ENCODE measurements around the gene STAT1.

Gene STAT1

GRCh38 chr2:190978389-190979053 lies 35.5 kb downstream of the STAT1 start:
- Histone ChIP-seq H3K4me3 (ENCODE audit: low read depth, low read length) (no peak overlapping the region), H3K27me3 (ENCODE audit: insufficient read depth, low read depth, severe bottlenecking) (no peaks in the 10 kb centered on the region), H3K9me3 (ENCODE audit: severe bottlenecking) (no peaks in the 10 kb centered on the region), H3K27ac (no peak overlapping the region), H3K36me3 (peaks cover 78% of the 10 kb centered on the region)
- DNase-seq: no peak
- no peak for TF ChIP-seq CTCF (IDR thresholded peaks at IDR 0.05; ENCODE audit: low read depth, low read length)

GRCh38 chr2:190977505-190977904 lies 36.5 kb downstream of the STAT1 start:
- H3K27ac ChIP-seq: no peak overlapping the region
- no peak for DNase-seq
- no peaks in the 10 kb centered on the region for H3K27me3 ChIP-seq (ENCODE audit: insufficient read depth, low read depth, severe bottlenecking)
- no peak for TF ChIP-seq CTCF (IDR thresholded peaks at IDR 0.05; ENCODE audit: low read depth, low read length)
- H3K9me3 ChIP-seq (ENCODE audit: severe bottlenecking): no peaks in the 10 kb centered on the region
- no peak overlapping the region for H3K4me3 ChIP-seq (ENCODE audit: low read depth, low read length)
- H3K36me3 ChIP-seq: peaks cover 78% of the 10 kb centered on the region

- H3K27me3 ChIP-seq (ENCODE audit: insufficient read depth, low read depth, severe bottlenecking): no peaks in the 10 kb centered on the region
- no peaks in the 10 kb centered on the region for H3K9me3 ChIP-seq (ENCODE audit: severe bottlenecking)
- H3K36me3 ChIP-seq: peaks cover 69% of the 10 kb centered on the region
- H3K4me3 ChIP-seq (ENCODE audit: low read depth, low read length): no peak overlapping the region
- no peak for TF ChIP-seq CTCF (IDR thresholded peaks at IDR 0.05; ENCODE audit: low read depth, low read length)
- H3K27ac ChIP-seq: no peak overlapping the region
- DNase-seq: no peak
Measured at GRCh38 chr2:190976521-190976920, 37.5 kb downstream of the STAT1 start.

- Histone ChIP-seq H3K27me3 (ENCODE audit: insufficient read depth, low read depth, severe bottlenecking) (no peaks in the 10 kb centered on the region), H3K27ac (no peak overlapping the region), H3K36me3 (peaks cover 64% of the 10 kb centered on the region), H3K9me3 (ENCODE audit: severe bottlenecking) (no peaks in the 10 kb centered on the region), H3K4me3 (ENCODE audit: low read depth, low read length) (no peak overlapping the region)
- TF ChIP-seq CTCF (IDR thresholded peaks at IDR 0.05; ENCODE audit: low read depth, low read length): no peak
- DNase-seq: no peak
Measured at GRCh38 chr2:190974629-190975361, 39.2 kb downstream of the STAT1 start.

GRCh38 chr2:190973726-190974628 lies 40.0 kb downstream of the STAT1 start:
- Histone ChIP-seq H3K27ac (no peak overlapping the region), H3K27me3 (ENCODE audit: insufficient read depth, low read depth, severe bottlenecking) (no peaks in the 10 kb centered on the region), H3K9me3 (ENCODE audit: severe bottlenecking) (no peaks in the 10 kb centered on the region), H3K36me3 (peaks cover 67% of the 10 kb centered on the region), H3K4me3 (ENCODE audit: low read depth, low read length) (no peak overlapping the region)
- no peak for DNase-seq
- no peak for TF ChIP-seq CTCF (IDR thresholded peaks at IDR 0.05; ENCODE audit: low read depth, low read length)

Measured in WERI-Rb-1 (cell line).